ENCODE data around the gene ETV6. TPM values are rescaled to one million over a fixed set of nuclear protein-coding genes. Genes with fewer than 3 reads are reported as not detected.

ETV6 gene
- total and polyA plus RNA-seq, 2 of the 8 experiments (the other 6 are each of a cell fraction or from before 2014, with no cell fraction given) = 5.5 to 23.9 TPM

GRCh38 chr12:11872055-11872454, 222.6 kb downstream of the ETV6 start:
- Histone ChIP-seq H2BK120ac (replicated peaks; ENCODE audit: low read depth, low read length) (no peak overlapping the region), H3K14ac (ENCODE audit: insufficient read length) (no peak overlapping the region), H3K79me2 (ENCODE audit: control insufficient read depth in 1 of 2, insufficient read depth in 2 of 2, low read length in 2 of 2) (no peaks in the 10 kb centered on the region), H3K23ac (ENCODE audit: insufficient read length) (no peak overlapping the region), H3K56ac (replicated peaks; ENCODE audit: insufficient read length, low read depth, low read length) (no peak overlapping the region), H3K23me2 (ENCODE audit: low read depth, low read length) (no peaks in the 10 kb centered on the region), H3K4me2 (ENCODE audit: insufficient read depth in 1 of 2, low read depth in 2 of 2, low read length in 2 of 2) (no peak overlapping the region), H3K27ac (ENCODE audit: low read depth, low read length) (no peak overlapping the region), H3K79me1 (ENCODE audit: low read depth, low read length) (no peaks in the 10 kb centered on the region; the same call in 1 of the 2 replicates), H3K4me1 (replicated peaks in 1 of 4; ENCODE audit: control insufficient read depth in 3 of 4, insufficient read depth in 4 of 4, low read length in 3 of 4) (no peaks in the 10 kb centered on the region), H2AK5ac (ENCODE audit: low read depth, low read length) (no peak overlapping the region), H2BK12ac (ENCODE audit: low read depth, low read length) (no peak overlapping the region), H2AFZ (ENCODE audit: low read length) (no peak overlapping the region), H3K18ac (ENCODE audit: extremely low read depth, low read length) (no peak overlapping the region), H4K5ac (ENCODE audit: insufficient read length, low read depth, low read length) (no peak overlapping the region), H3K9me3 (ENCODE audit: insufficient read depth in 2 of 2, low read depth in 1 of 2, low read length in 1 of 2) (no peaks in the 10 kb centered on the region), H3K9ac (replicated peaks in 1 of 4; ENCODE audit: extremely low read depth in 1 of 4, low read depth in 3 of 4, low read length in 3 of 4) (no peak overlapping the region), H2BK15ac (ENCODE audit: low read length) (no peak overlapping the region), H3K4ac (replicated peaks; ENCODE audit: insufficient read length, low read depth, low read length) (no peak overlapping the region), H2BK20ac (ENCODE audit: low read length) (no peak overlapping the region), H4K91ac (replicated peaks; ENCODE audit: insufficient read length, low read length) (no peak overlapping the region), H4K20me1 (replicated peaks in 1 of 2; ENCODE audit: control insufficient read depth in 1 of 2, insufficient read depth in 2 of 2, low read length in 2 of 2) (no peaks in the 10 kb centered on the region), H3K4me3 (ENCODE audit: extremely low read depth in 1 of 4, insufficient read depth in 2 of 4, low read depth in 3 of 4, low read length in 4 of 4) (no peak overlapping the region), H2BK5ac (ENCODE audit: low read depth, low read length) (no peak overlapping the region), H3K36me3 (ENCODE audit: control insufficient read depth in 2 of 4, insufficient read depth in 4 of 4, low read length in 3 of 4) (peaks cover 0 to 3% (median 0%) of the 10 kb centered on the region in 4 experiments; a peak in 1 of 8 replicates), H3K27me3 (replicated peaks in 1 of 4; ENCODE audit: control insufficient read depth in 3 of 4, extremely low read depth in 1 of 4, insufficient read depth in 3 of 4, low read length in 3 of 4) (no peaks in the 10 kb centered on the region), H4K8ac (ENCODE audit: extremely low read depth, insufficient read depth, low read length) (no peak overlapping the region)
- no peak for TF ChIP-seq ZNF274 (IDR thresholded peaks at IDR 0.05; ENCODE audit: borderline replicate concordance, extremely low read depth, low read length)
- POLR2A ChIA-PET (ENCODE audit: partially characterized antibody) = no interaction called here
- DNase-seq (ENCODE audit: low read depth in 1 of 2, low spot score in 2 of 2) (no peak), FAIRE-seq (no peak)
- 85% methylated on average over 4 of the region's 4 CpGs; no CpG with 5 or more reads in 1 of the 2 experiments for WGBS, 2 experiments (ENCODE audit: extremely low coverage in 1 of 2, insufficient coverage in 1 of 2, insufficient read length in 1 of 2, insufficient replicate concordance in 2 of 2, low coverage in 1 of 2, low lambda C conversion rate in 2 of 2, missing lambda C conversion rate in 1 of 2)
- CTCF ChIA-PET (ENCODE audit: partially characterized antibody) = no interaction called here

All from H1 (cell line).